Measurements from ENCODE around the gene LY86. TPM values are rescaled to one million over a fixed set of nuclear protein-coding genes. Genes with fewer than 3 reads are reported as not detected.
A peak's percentile ranks its signal among the peaks of the same experiment; 100 is the strongest.

LY86 gene
- total and polyA plus RNA-seq, 3 donors from 2014 or later, result 0.87 to 3.5 (median 1.6) TPM

DNA sequence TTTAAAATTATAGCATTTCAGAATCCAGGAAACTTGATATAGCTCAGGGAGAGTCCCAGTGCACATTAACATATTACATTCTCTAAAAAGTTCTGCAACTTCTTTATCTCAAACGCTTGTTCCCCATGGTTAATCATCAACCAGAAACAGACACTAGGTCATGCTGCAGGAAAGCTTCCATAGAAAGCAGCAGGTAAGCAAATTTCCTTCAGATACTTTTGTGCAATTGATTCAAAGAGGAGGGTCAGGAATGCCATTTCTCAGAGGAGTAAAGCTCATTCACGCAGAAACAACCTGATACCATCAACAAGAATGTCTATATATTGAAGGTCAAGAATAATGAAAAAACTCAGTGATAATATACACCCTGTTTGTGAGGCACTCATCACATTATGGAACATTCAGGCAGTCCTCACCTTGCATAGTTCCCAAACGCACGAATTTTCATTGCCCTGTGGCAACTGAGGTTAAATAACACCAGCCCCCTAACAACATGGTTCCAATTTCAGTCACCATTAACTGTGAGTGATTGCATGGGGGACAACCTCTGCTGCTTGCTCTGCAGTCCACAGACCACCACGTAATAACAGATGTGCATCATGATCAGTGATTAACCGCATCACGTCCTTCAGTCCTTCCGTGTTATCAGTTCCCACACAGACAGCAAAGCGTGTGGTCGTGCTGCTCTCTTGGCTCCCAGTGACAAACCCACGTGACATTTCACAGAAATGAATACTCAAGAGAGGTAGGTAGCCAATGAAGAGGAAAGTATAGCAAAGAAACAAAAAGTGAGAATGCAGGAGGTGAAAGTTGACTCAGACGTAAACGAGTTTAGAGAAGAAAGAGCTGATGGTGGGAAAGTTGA lies 95.7 kb downstream of the LY86 start:
- Histone ChIP-seq H3K4me3 (no peak overlapping the region), H3K4me1 (peaks cover 10% of the 10 kb centered on the region), H3K27me3 (no peaks in the 10 kb centered on the region), H3K9me3 (no peaks in the 10 kb centered on the region), H3K27ac (no peak overlapping the region), H3K36me3 (ENCODE audit: low read depth, missing control alignments) (no peaks in the 10 kb centered on the region)
- DNase-seq, result no peak
- intact Hi-C loops (cut with DNase I; ENCODE audit: low total_unique reads), result no loop called here
- WGBS, 2 donors, result 45 to 49% methylated on average over 13 of the region's 13 CpGs
- TF ChIP-seq, protein P1, sequence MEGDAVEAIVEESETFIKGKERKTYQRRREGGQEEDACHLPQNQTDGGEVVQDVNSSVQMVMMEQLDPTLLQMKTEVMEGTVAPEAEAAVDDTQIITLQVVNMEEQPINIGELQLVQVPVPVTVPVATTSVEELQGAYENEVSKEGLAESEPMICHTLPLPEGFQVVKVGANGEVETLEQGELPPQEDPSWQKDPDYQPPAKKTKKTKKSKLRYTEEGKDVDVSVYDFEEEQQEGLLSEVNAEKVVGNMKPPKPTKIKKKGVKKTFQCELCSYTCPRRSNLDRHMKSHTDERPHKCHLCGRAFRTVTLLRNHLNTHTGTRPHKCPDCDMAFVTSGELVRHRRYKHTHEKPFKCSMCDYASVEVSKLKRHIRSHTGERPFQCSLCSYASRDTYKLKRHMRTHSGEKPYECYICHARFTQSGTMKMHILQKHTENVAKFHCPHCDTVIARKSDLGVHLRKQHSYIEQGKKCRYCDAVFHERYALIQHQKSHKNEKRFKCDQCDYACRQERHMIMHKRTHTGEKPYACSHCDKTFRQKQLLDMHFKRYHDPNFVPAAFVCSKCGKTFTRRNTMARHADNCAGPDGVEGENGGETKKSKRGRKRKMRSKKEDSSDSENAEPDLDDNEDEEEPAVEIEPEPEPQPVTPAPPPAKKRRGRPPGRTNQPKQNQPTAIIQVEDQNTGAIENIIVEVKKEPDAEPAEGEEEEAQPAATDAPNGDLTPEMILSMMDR (IDR thresholded peaks at IDR 0.05), result no peak
- no peak for TF ChIP-seq POLR2A (IDR thresholded peaks at IDR 0.05)

DNA sequence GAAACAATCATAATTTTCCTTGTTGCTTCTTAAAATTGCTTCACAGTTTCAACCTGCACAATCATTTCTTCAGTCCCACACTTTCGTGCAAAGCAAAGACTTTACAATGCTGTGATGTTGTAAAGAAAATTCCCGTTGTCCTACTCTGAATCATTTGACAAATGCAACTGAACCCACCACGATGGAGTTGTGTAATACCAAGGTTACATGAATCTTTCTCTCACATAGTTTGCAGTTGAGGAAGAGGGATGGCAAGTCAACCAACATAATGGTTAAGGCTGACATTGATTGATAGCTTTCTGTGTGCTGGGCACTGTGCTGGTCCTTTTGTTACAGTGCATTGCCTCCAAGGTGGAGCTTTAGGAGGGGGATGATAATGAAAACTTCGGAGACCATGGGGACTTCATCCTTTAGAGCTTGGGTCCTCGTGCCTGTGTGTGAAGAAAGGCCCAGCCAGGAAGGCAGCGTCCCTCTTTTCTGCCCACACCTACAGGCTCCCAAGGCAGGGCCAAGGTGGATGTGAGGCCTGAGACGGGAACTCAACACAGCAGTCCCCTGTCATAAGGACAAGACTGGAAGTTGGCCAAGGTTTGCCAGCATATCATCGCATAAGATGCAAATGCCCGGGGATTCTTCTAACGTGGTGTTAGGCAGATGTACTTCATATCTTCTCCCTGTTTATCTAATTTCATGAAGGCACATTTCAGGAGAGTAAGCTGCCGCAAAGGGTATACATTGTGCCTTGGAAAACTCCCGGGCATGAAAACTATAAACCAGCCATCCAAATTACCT lies 96.9 kb downstream of the LY86 start:
- H3K4me1 ChIP-seq, result peaks cover 14% of the 10 kb centered on the region
- no peak overlapping the region for H3K4me3 ChIP-seq
- TF ChIP-seq POLR2A (IDR thresholded peaks at IDR 0.05), result no peak
- TF ChIP-seq, protein P1 (IDR thresholded peaks at IDR 0.05), result no peak
- intact Hi-C loops (cut with DNase I; ENCODE audit: low total_unique reads), result no loop called here
- no peaks in the 10 kb centered on the region for H3K27me3 ChIP-seq
- H3K9me3 ChIP-seq, result no peaks in the 10 kb centered on the region
- H3K36me3 ChIP-seq (ENCODE audit: low read depth, missing control alignments), result no peaks in the 10 kb centered on the region
- WGBS, 2 donors, result 84 to 87% methylated on average over 12 of the region's 12 CpGs
- H3K27ac ChIP-seq, result no peak overlapping the region
- DNase-seq, result no peak

DNA sequence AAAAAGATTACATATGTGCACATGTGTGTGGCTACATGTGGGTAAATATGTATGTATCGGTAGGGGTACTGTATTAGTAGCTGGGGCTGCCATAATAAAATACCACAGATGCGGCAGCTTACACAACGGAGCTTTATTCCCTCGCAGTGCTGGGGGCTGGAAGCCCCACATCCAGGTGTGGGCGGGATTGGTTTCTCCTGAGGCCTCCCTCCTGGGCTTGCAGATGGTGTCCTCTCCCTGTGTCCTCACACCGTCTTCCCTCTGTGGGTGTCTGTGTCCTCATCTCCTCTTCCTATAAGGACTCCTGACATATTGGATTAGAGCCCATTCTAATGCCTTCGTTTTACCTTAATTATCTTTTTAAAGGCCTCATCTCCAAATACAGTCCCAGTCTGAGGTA lies 97.7 kb downstream of the LY86 start:
- no peaks in the 10 kb centered on the region for H3K36me3 ChIP-seq (ENCODE audit: low read depth, missing control alignments)
- TF ChIP-seq POLR2A (IDR thresholded peaks at IDR 0.05), result no peak
- TF ChIP-seq, protein P1 (IDR thresholded peaks at IDR 0.05), result no peak
- H3K9me3 ChIP-seq, result no peaks in the 10 kb centered on the region
- H3K4me1 ChIP-seq, result peaks cover 14% of the 10 kb centered on the region
- H3K27me3 ChIP-seq, result no peaks in the 10 kb centered on the region
- WGBS, 2 donors, result 70 to 72% methylated on average over 7 of the region's 7 CpGs
- no peak overlapping the region for H3K4me3 ChIP-seq
- no peak overlapping the region for H3K27ac ChIP-seq
- no peak for DNase-seq
- intact Hi-C loops (cut with DNase I; ENCODE audit: low total_unique reads), result no loop called here

DNA sequence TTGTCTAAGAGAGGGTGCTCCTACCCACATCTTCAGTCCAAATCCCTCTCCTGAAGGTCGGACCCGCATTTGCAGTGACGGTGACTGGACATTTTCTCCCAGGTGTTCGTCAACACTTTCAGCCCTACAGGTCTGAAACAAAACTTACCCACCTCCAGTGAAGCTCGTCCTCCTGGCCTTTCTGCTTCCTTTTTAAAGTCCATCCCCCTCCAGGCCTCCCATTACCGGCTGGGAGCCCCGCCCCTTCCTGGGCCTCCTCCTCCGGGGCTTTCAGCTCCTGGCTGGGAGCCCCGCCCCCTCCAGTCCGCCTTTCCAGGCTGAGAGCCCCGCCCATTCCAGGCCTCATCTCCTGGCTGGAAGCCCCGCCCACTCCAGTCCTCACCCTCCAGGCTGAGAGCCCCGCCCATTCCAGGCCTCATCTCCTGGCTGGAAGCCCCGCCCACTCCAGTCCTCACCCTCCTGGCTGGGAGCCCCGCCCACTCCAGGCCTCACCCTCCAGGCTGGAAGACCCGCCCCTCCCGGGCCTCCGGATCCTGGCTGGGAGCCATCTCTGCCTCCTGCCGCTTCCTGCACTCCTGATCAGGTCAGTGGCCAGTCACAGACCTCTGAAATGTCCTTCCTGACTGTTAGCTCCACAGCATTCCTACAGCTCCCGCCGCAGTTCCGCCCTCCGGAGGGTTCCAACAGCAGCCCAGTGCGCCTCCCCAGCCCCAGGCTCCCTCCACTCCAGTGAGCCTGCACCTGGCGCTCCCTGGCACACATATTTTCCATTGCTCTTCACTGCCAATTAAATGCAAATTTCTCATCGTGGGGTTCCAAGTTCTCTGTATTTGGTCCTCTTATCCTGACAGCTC lies 98.5 kb downstream of the LY86 start:
- intact Hi-C loops (cut with DNase I; ENCODE audit: low total_unique reads), result no loop called here
- Histone ChIP-seq H3K36me3 (ENCODE audit: low read depth, missing control alignments) (no peaks in the 10 kb centered on the region), H3K4me1 (peaks cover 14% of the 10 kb centered on the region), H3K4me3 (peak overlapping the region in 1 of 2 donors; percentile 9), H3K27me3 (no peaks in the 10 kb centered on the region), H3K27ac (peak overlapping the region; percentile 0 to 5), H3K9me3 (no peaks in the 10 kb centered on the region)
- peak; percentile 91 for DNase-seq
- WGBS, 2 donors, result 44 to 48% methylated on average over 18 to 26 of the region's 26 CpGs
- TF ChIP-seq POLR2A (IDR thresholded peaks at IDR 0.05), result no peak
- TF ChIP-seq, protein P1 (IDR thresholded peaks at IDR 0.05), result no peak

Data from testis (tissue), 3 donors.